ENCODE results near the gene FARSB. TPM values are rescaled to one million over a fixed set of nuclear protein-coding genes. Genes with fewer than 3 reads are reported as not detected.

Gene FARSB
- total and polyA plus RNA-seq, 2 donors (not counting 1 experiment from before 2014, with no cell fraction given), result 9.4 to 34.8 TPM

DNA sequence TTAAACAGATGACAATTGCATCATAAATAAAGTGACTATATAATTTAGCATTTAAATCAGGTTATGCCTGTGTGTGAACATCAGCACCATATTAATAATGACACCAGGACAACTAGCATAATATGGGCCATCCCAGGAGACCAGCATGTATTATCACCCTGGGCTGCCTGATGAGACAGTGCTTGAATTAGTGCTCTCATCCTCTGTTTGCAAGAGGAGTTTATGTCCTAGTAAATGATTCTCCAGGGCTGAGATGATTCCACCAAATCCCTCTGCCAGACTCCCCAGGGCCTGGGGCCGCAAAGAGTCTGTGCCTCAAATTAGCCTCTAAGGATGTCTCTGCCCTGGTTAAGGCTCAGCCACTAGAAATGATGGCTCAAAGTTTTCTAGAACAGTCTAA lies 133.8 kb downstream of the FARSB start:
- Histone ChIP-seq H4K20me1 (ENCODE audit: control insufficient read depth, extremely low read depth, insufficient read depth, low read length) (no peaks in the 10 kb centered on the region), H2AFZ (ENCODE audit: low read length) (no peak overlapping the region), H3K9ac (ENCODE audit: insufficient read depth, low read length) (no peak overlapping the region), H3K36me3 (ENCODE audit: control insufficient read depth, insufficient read depth, low read length) (no peaks in the 10 kb centered on the region), H3K9me3 (ENCODE audit: control insufficient read depth, insufficient read depth, low read depth, low read length) (no peaks in the 10 kb centered on the region), H3K4me2 (ENCODE audit: extremely low read depth, insufficient read depth, low read length) (no peak overlapping the region), H3K79me2 (ENCODE audit: control insufficient read depth, insufficient read depth, low read length) (no peaks in the 10 kb centered on the region), H3K4me3 (replicated peaks in 1 of 4; ENCODE audit: control extremely low read depth in 1 of 4, insufficient read depth in 1 of 4, low read depth in 3 of 4, low read length in 4 of 4) (no peak overlapping the region), H3K27me3 (ENCODE audit: control insufficient read depth, insufficient read depth, low read length) (no peaks in the 10 kb centered on the region), H3K4me1 (ENCODE audit: control insufficient read depth, extremely low read depth, insufficient read depth, low read length) (no peaks in the 10 kb centered on the region), H3K27ac (ENCODE audit: insufficient read depth, low read length) (no peak overlapping the region)
- DNase-seq (ENCODE audit: low read depth in 2 of 2), result no peak
- TF ChIP-seq, protein P1, sequence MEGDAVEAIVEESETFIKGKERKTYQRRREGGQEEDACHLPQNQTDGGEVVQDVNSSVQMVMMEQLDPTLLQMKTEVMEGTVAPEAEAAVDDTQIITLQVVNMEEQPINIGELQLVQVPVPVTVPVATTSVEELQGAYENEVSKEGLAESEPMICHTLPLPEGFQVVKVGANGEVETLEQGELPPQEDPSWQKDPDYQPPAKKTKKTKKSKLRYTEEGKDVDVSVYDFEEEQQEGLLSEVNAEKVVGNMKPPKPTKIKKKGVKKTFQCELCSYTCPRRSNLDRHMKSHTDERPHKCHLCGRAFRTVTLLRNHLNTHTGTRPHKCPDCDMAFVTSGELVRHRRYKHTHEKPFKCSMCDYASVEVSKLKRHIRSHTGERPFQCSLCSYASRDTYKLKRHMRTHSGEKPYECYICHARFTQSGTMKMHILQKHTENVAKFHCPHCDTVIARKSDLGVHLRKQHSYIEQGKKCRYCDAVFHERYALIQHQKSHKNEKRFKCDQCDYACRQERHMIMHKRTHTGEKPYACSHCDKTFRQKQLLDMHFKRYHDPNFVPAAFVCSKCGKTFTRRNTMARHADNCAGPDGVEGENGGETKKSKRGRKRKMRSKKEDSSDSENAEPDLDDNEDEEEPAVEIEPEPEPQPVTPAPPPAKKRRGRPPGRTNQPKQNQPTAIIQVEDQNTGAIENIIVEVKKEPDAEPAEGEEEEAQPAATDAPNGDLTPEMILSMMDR (conservative IDR thresholded peaks at IDR 0.05 in 1 of 2, IDR thresholded peaks at IDR 0.05 in 1 of 2; ENCODE audit: low read depth in 1 of 2, low read length in 2 of 2), result no peak
- no peak for TF ChIP-seq EZH2 (IDR thresholded peaks at IDR 0.05; ENCODE audit: low read length, missing control alignments)

DNA sequence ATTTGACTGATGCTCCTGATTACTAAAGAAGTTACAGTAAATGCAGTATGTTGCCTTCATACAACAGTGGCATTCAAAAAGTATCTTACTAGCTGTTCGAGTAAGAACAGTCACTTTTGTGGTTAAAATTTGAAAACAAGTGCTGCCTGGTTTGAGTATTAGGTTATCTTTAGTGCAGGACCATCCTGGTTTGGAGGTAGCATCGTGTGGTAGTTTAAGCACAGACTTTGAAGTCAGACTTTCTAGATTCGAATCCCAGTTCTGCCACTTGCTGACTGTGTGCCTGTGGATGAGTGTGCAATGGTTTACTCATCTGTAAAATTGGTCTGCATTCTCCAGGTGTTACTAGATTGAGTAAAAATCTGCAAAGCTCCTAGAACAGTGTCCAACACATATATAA lies 134.8 kb downstream of the FARSB start:
- no peak overlapping the region for H2AFZ ChIP-seq (ENCODE audit: low read length)
- no peaks in the 10 kb centered on the region for H3K9me3 ChIP-seq (ENCODE audit: control insufficient read depth, insufficient read depth, low read depth, low read length)
- H3K9ac ChIP-seq (ENCODE audit: insufficient read depth, low read length), result no peak overlapping the region
- H4K20me1 ChIP-seq (ENCODE audit: control insufficient read depth, extremely low read depth, insufficient read depth, low read length), result no peaks in the 10 kb centered on the region
- TF ChIP-seq, protein P1 (conservative IDR thresholded peaks at IDR 0.05 in 1 of 2, IDR thresholded peaks at IDR 0.05 in 1 of 2; ENCODE audit: low read depth in 1 of 2, low read length in 2 of 2), result no peak
- no peak for TF ChIP-seq EZH2 (IDR thresholded peaks at IDR 0.05; ENCODE audit: low read length, missing control alignments)
- H3K27ac ChIP-seq (ENCODE audit: insufficient read depth, low read length), result no peak overlapping the region
- no peaks in the 10 kb centered on the region for H3K36me3 ChIP-seq (ENCODE audit: control insufficient read depth, insufficient read depth, low read length)
- no peak for DNase-seq (ENCODE audit: low read depth in 2 of 2)
- H3K27me3 ChIP-seq (ENCODE audit: control insufficient read depth, insufficient read depth, low read length), result no peaks in the 10 kb centered on the region
- no peaks in the 10 kb centered on the region for H3K79me2 ChIP-seq (ENCODE audit: control insufficient read depth, insufficient read depth, low read length)
- H3K4me3 ChIP-seq (replicated peaks in 1 of 4; ENCODE audit: control extremely low read depth in 1 of 4, insufficient read depth in 1 of 4, low read depth in 3 of 4, low read length in 4 of 4), result no peak overlapping the region
- H3K4me1 ChIP-seq (ENCODE audit: control insufficient read depth, extremely low read depth, insufficient read depth, low read length), result no peaks in the 10 kb centered on the region
- no peak overlapping the region for H3K4me2 ChIP-seq (ENCODE audit: extremely low read depth, insufficient read depth, low read length)

Other genes starting within 250 kb of the FARSB start
- not detected in 2 replicates for gene SGPP2, start 231.5 kb downstream of the FARSB start, total RNA-seq
- not detected in 2 replicates for gene SGPP2, start 231.5 kb downstream of the FARSB start, polyA plus RNA-seq
- gene MOGAT1, start 15.6 kb upstream of the FARSB start, total RNA-seq, result not detected in 2 replicates
- gene MOGAT1, start 15.6 kb upstream of the FARSB start, polyA plus RNA-seq, result not detected in 2 replicates
- 233 and 377 TPM in 2 replicates for gene ACSL3, start 204.9 kb upstream of the FARSB start, total RNA-seq
- 119 and 147 TPM in 2 replicates for gene ACSL3, start 204.9 kb upstream of the FARSB start, polyA plus RNA-seq

All from fibroblast of lung (primary cell).